Gastrocnemius medialis (tissue), 4 donors: ENCODE data around the gene DYNLT2B. TPM values are rescaled to one million over a fixed set of nuclear protein-coding genes. Genes with fewer than 3 reads are reported as not detected.

Source experiments
- ATAC-seq, 2 donors: fragments of 150-250 bp; one replicate each; pipeline ENCODE4 v1.9.1; 2016
- DNase-seq, 2 donors: peaks; one replicate each; pipeline ENCODE4 v3.0.0-alpha.2; 2019
- H3K27ac ChIP-seq, 4 donors: fragments of 200-600 bp; sonication (generic); 1 replicate in 1 of 4; 2 replicates in 3 of 4; pipeline ENCODE4 v1.5.1; 2016 to 2018; ENCODE audit warnings: mild to moderate bottlenecking in 2 of 4, moderate library complexity in 1 of 4
- H3K27me3 ChIP-seq, 3 donors: fragments of 200-600 bp; sonication (generic) in 2 of 3; 1 replicate in 1 of 3; 2 replicates in 2 of 3; pipeline versions ENCODE4 v1.5.1 to v1.6.0; 2016 to 2019; ENCODE audit warnings: mild to moderate bottlenecking in 1 of 3, moderate library complexity in 1 of 3
- H3K36me3 ChIP-seq, 2 donors: fragments of 200-600 bp; sonication (generic) in 1 of 2; one replicate each; pipeline ENCODE4 v1.5.1; 2017 to 2018
- H3K4me1 ChIP-seq, 2 donors: fragments of 200-600 bp; sonication (generic) in 1 of 2; one replicate each; pipeline ENCODE4 v1.5.1; 2016 to 2017; ENCODE audit warnings: mild to moderate bottlenecking in 2 of 2
- H3K4me3 ChIP-seq, 4 donors: fragments of 200-600 bp; sonication (generic) in 3 of 4; 1 replicate in 1 of 4; 2 replicates in 3 of 4; pipeline ENCODE4 v1.5.1; 2016 to 2019; ENCODE audit warnings: mild to moderate bottlenecking in 2 of 4
- H3K9me3 ChIP-seq, 3 donors: fragments of 200-600 bp; sonication (generic) in 2 of 3; 1 replicate in 1 of 3; 2 replicates in 2 of 3; pipeline ENCODE4 v1.5.1; 2016 to 2019
- POLR2A ChIP-seq, 2 donors: fragments of 450-650 bp; IDR thresholded peaks; one replicate each; pipeline ENCODE4 v1.6.1; 2017; ENCODE audit warnings: antibody characterized with exemption in 2 of 2, mild to moderate bottlenecking in 2 of 2, moderate library complexity in 2 of 2
- in situ Hi-C, 4 donors: fragments of 200-750 bp; cut with MboI; loops; one replicate each; pipeline versions ENCODE4 v1.15.0 to v1.8.0; 2017; ENCODE audit warnings: low sequenced_read_pairs in 4 of 4
- intact Hi-C: fragments of 100-400 bp; cut with DNase I; formaldehyde crosslinking; loops from one replicate; pipeline ENCODE4 v1.15.1; 2023; ENCODE audit warnings: low total_unique reads
- total RNA-seq, 4 donors: library from RNA; depleted of rRNA; stranded (reverse); fragments of >200 nt; gene quantifications; one replicate each; pipeline versions ENCODE4 v1.1.0 to v1.2.3, GENCODE V29; 2016
- TF ChIP-seq, protein P1 (sequence below), 5 experiments: fragments of 450-650 bp in 3 of 5; fragments of 200-600 bp in 2 of 5; sonication (generic) in 2 of 5; IDR thresholded peaks in 4 of 5; conservative IDR thresholded peaks in 1 of 5; 1 replicate in 4 of 5; 2 replicates in 1 of 5; pipeline ENCODE4 v1.5.1; 2016 to 2019; ENCODE audit warnings: antibody characterized with exemption in 5 of 5, mild to moderate bottlenecking in 3 of 5, moderate library complexity in 3 of 5

The DYNLT2B gene
- total RNA-seq, 4 donors from 2014 or later, result 2.3 to 3.3 TPM; not detected in 2

DNA sequence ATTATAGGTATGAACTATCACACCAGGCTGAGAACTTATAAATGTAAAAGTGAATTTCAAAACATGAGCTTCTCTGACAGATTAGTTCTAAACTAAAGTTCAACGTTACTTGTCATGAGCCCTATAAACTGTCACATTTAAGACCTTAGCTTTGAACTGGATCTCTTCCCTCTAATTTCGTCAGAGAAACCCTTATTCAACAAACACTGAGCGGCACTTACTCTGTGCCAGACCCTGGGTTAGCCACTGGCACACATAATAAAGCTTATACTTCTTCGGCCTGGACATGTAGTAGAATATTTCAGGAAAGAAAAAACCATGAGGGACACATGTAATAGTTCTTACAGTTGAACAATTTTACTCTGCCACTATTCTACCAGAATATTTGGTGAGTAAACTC, 36.1 kb downstream of the DYNLT2B start:
- H3K4me1 ChIP-seq, result peaks cover 79% of the 10 kb centered on the region in 2 donors
- intact Hi-C loops, result no loop called here

DNA sequence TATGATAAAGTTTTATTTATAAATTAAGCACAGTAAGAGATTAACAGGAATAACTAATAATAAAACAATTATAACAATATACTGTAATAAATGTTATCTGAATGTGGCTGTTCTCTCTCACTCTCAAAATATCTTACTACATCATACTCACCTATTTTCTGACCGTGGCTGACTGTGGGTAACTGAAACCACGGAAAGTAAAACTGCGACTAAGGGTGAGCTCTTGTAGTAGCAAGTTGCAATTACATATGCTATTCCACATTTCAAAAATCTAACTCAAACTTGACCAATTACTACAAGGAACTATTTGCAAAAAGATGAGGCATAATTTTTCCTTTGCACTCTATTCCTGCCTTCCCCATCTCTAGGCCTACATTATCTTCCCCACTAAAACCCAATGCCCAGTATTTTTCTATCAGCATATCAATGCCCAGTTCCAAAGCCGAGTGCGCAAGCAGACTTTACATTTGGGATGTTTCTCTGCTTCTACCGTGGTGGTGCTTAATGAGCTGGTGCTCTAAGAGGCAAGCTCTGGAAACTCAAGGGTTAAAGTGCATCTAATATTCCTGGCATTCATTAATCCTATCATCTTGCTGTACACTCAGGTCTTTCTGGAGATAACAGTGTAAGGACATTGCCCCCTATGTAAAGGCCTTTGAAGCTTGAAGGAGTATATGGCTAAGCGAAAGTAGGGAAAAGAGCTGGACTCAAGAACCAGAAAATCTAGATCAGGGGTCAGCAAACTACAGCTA, 37.2 kb downstream of the DYNLT2B start:
- Histone ChIP-seq H3K36me3 (no peaks in the 10 kb centered on the region), H3K27ac (peak overlapping the region; percentile 98 to 100 (median 99)), H3K4me1 (peaks cover 70 to 71% of the 10 kb centered on the region in 2 donors), H3K4me3 (no peak overlapping the region), H3K27me3 (no peaks in the 10 kb centered on the region), H3K9me3 (no peaks in the 10 kb centered on the region)
- TF ChIP-seq, protein P1, sequence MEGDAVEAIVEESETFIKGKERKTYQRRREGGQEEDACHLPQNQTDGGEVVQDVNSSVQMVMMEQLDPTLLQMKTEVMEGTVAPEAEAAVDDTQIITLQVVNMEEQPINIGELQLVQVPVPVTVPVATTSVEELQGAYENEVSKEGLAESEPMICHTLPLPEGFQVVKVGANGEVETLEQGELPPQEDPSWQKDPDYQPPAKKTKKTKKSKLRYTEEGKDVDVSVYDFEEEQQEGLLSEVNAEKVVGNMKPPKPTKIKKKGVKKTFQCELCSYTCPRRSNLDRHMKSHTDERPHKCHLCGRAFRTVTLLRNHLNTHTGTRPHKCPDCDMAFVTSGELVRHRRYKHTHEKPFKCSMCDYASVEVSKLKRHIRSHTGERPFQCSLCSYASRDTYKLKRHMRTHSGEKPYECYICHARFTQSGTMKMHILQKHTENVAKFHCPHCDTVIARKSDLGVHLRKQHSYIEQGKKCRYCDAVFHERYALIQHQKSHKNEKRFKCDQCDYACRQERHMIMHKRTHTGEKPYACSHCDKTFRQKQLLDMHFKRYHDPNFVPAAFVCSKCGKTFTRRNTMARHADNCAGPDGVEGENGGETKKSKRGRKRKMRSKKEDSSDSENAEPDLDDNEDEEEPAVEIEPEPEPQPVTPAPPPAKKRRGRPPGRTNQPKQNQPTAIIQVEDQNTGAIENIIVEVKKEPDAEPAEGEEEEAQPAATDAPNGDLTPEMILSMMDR (IDR thresholded peaks at IDR 0.05 in 4 of 5, conservative IDR thresholded peaks at IDR 0.05 in 1 of 5), result no peak
- TF ChIP-seq POLR2A (IDR thresholded peaks at IDR 0.05), result no peak
- ATAC-seq, result peak in 1 of 2 donors; percentile 55
- in situ Hi-C loops (no loop called here), intact Hi-C loops (no loop called here)
- DNase-seq, result no peak

More for the DNA sequence above, 36.1 kb downstream of the DYNLT2B start:
- TF ChIP-seq POLR2A (IDR thresholded peaks at IDR 0.05), result no peak
- TF ChIP-seq, protein P1 (IDR thresholded peaks at IDR 0.05 in 4 of 5, conservative IDR thresholded peaks at IDR 0.05 in 1 of 5), result no peak
- no peaks in the 10 kb centered on the region for H3K9me3 ChIP-seq
- DNase-seq, result no peak
- H3K4me3 ChIP-seq, result no peak overlapping the region
- ATAC-seq, result peak in 1 of 2 donors; percentile 8
- peak overlapping the region; percentile 98 to 100 (median 99) for H3K27ac ChIP-seq
- H3K27me3 ChIP-seq, result no peaks in the 10 kb centered on the region
- no peaks in the 10 kb centered on the region for H3K36me3 ChIP-seq
- in situ Hi-C loops, result no loop called here

DNA sequence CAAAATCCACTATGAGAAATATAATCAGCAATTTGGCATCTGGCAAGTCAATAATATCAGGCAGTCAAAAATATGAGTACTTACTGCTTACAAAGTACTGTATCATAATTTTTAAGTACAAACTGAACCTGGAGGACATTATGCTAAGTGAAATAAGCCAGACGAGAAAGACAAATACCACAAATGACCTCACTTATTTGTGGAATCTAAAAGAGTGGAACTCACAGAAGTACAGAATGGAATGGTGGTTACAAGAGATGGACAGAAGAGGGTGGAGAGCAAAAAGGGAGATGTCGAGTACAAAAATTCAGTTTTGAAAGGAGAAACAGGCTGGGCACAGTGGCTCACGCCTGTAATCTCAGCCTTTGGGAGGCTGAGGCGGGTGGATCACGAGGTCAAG, 42.9 kb downstream of the DYNLT2B start:
- H3K4me1 ChIP-seq, result peaks cover 27 to 38% of the 10 kb centered on the region in 2 donors
- H3K27ac ChIP-seq, result peak overlapping the region in 2 of 4 donors; percentile 9 to 80
- in situ Hi-C loops (no loop called here), intact Hi-C loops (no loop called here)
- ATAC-seq (no peak), DNase-seq (no peak)
- no peaks in the 10 kb centered on the region for H3K36me3 ChIP-seq
- TF ChIP-seq, protein P1 (IDR thresholded peaks at IDR 0.05 in 4 of 5, conservative IDR thresholded peaks at IDR 0.05 in 1 of 5), result no peak
- no peak for TF ChIP-seq POLR2A (IDR thresholded peaks at IDR 0.05)
- no peak overlapping the region for H3K4me3 ChIP-seq
- no peaks in the 10 kb centered on the region for H3K27me3 ChIP-seq
- no peaks in the 10 kb centered on the region for H3K9me3 ChIP-seq

DNA sequence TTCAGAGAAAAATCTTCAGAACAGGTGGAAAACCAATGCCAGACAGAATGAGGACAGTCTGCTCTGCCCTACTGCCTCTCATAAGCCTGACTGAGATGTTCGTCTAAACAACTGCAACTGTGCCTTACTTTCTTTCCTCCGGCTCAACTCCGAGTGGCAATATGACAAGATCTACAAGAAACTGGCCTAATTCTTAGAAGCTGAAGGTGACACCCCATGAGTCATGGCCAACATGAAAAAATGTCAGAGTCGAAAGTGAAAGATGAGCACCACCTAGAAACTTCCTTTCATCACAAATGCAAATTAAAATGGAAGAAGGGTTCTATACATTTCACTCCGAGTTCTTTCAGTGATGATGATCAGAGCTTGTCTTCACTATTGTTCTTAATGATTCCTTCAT, 43.5 kb downstream of the DYNLT2B start:
- Histone ChIP-seq H3K4me1 (peaks cover 21 to 33% of the 10 kb centered on the region in 2 donors), H3K27me3 (no peaks in the 10 kb centered on the region), H3K27ac (peak overlapping the region in 2 of 4 donors; percentile 13 to 80), H3K4me3 (no peak overlapping the region), H3K9me3 (no peaks in the 10 kb centered on the region), H3K36me3 (peaks cover 0 to 4% of the 10 kb centered on the region in 2 donors)
- no peak for TF ChIP-seq POLR2A (IDR thresholded peaks at IDR 0.05)
- TF ChIP-seq, protein P1 (IDR thresholded peaks at IDR 0.05 in 4 of 5, conservative IDR thresholded peaks at IDR 0.05 in 1 of 5), result no peak
- no peak for ATAC-seq
- in situ Hi-C loops (no loop called here), intact Hi-C loops (no loop called here)
- no peak for DNase-seq
